ENCODE data around the gene TRIM3.

- no peak for TF ChIP-seq CTCF (IDR thresholded peaks at IDR 0.05; ENCODE audit: poor library complexity, severe bottlenecking)
- TF ChIP-seq POLR2AphosphoS5 (IDR thresholded peaks at IDR 0.05): no peak
These were observed 67.9 kb downstream of the TRIM3 start for GRCh38 chr11:6405846-6406245.
